Neuronal stem cell (in vitro differentiated cells): ENCODE data around the gene MROH7. TPM values are rescaled to one million over a fixed set of nuclear protein-coding genes. Genes with fewer than 3 reads are reported as not detected.
A peak's percentile ranks its signal among the peaks of the same experiment; 100 is the strongest.

Experiments used
- DNase-seq: peaks from one replicate; pipeline ENCODE4 v3.0.0-alpha.2; 2013; ENCODE audit warnings: low spot score
- H2AFZ ChIP-seq: one replicate; pipeline ENCODE4 v1.6.1; 2013; ENCODE audit warnings: mild to moderate bottlenecking, low read length, inconsistent platforms
- H2AK5ac ChIP-seq: 2 replicates; pipeline ENCODE4 v1.6.1; 2013; ENCODE audit warnings: low read depth, mild to moderate bottlenecking, inconsistent platforms, low read length, moderate library complexity, mixed read lengths
- H2BK120ac ChIP-seq: 2 replicates; pipeline ENCODE4 v1.6.1; 2013; ENCODE audit warnings: low read depth, mild to moderate bottlenecking, inconsistent platforms, low read length, moderate library complexity, mixed read lengths
- H2BK12ac ChIP-seq: one replicate; pipeline ENCODE4 v1.6.1; 2013; ENCODE audit warnings: low read length, inconsistent platforms
- H2BK15ac ChIP-seq: 2 replicates; pipeline ENCODE4 v1.6.1; 2013; ENCODE audit warnings: mild to moderate bottlenecking, low read length, inconsistent platforms, mixed read lengths
- H2BK5ac ChIP-seq: one replicate; pipeline ENCODE4 v1.6.1; 2013; ENCODE audit warnings: inconsistent platforms, mild to moderate bottlenecking, low read length, moderate library complexity
- H3K14ac ChIP-seq: one replicate; pipeline ENCODE4 v1.6.1; 2013; ENCODE audit warnings: low read length, inconsistent platforms
- H3K18ac ChIP-seq: 2 replicates; pipeline ENCODE4 v1.6.1; 2013; ENCODE audit warnings: low read length, inconsistent platforms
- H3K23ac ChIP-seq: 2 replicates; pipeline ENCODE4 v1.6.1; 2013; ENCODE audit warnings: low read depth, mild to moderate bottlenecking, mixed read lengths, low read length, inconsistent platforms; ENCODE audit not compliant: poor library complexity
- H3K27ac ChIP-seq: replicated peaks from 3 replicates; pipeline ENCODE4 v1.5.1; 2013; ENCODE audit warnings: low read length, inconsistent platforms
- H3K27me3 ChIP-seq, 3 experiments: 2 replicates each; pipeline ENCODE4 v1.6.1; 2013; ENCODE audit warnings: low read length in 3 of 3, mild to moderate bottlenecking in 2 of 3, inconsistent platforms in 1 of 3, low read depth in 1 of 3, mixed read lengths in 1 of 3, moderate library complexity in 1 of 3; ENCODE audit not compliant: control insufficient read depth in 3 of 3, insufficient read depth in 3 of 3
- H3K36me3 ChIP-seq, 2 donors: replicated peaks in 1 of 2; 2 replicates each; pipeline ENCODE4 v1.6.1; 2013; ENCODE audit warnings: low read length in 2 of 2; ENCODE audit not compliant: control insufficient read depth in 2 of 2, insufficient read depth in 2 of 2
- H3K4ac ChIP-seq: 2 replicates; pipeline ENCODE4 v1.6.1; 2013; ENCODE audit warnings: inconsistent platforms, mild to moderate bottlenecking, low read length, moderate library complexity
- H3K4me1 ChIP-seq, 2 donors: 1 replicate in 1 of 2; 2 replicates in 1 of 2; pipeline ENCODE4 v1.6.1; 2013; ENCODE audit warnings: low read length in 2 of 2, low read depth in 1 of 2; ENCODE audit not compliant: control insufficient read depth in 2 of 2, insufficient read depth in 1 of 2
- H3K4me2 ChIP-seq: one replicate; pipeline ENCODE4 v1.6.1; 2013; ENCODE audit warnings: mild to moderate bottlenecking, low read length, inconsistent platforms; ENCODE audit not compliant: insufficient read depth, poor library complexity, severe bottlenecking
- H3K4me3 ChIP-seq, 2 donors: 2 replicates each; pipeline ENCODE4 v1.5.1; 2013; ENCODE audit warnings: low read length in 2 of 2, mild to moderate bottlenecking in 2 of 2, inconsistent platforms in 1 of 2, moderate library complexity in 1 of 2
- H3K79me1 ChIP-seq: one replicate; pipeline ENCODE4 v1.6.1; 2013; ENCODE audit warnings: low read depth, mild to moderate bottlenecking, inconsistent platforms, low read length, moderate library complexity
- H3K9ac ChIP-seq: one replicate; pipeline ENCODE4 v1.6.1; 2013; ENCODE audit warnings: mild to moderate bottlenecking, low read depth, low read length, inconsistent platforms; ENCODE audit not compliant: poor library complexity
- H3K9me3 ChIP-seq, 2 donors: replicated peaks in 1 of 2; 2 replicates each; pipeline versions ENCODE3 to v1.6.1; 2013; ENCODE audit warnings: low read length in 2 of 2, mild to moderate bottlenecking in 2 of 2, inconsistent platforms in 1 of 2, low read depth in 1 of 2, mixed read lengths in 1 of 2, moderate library complexity in 1 of 2; ENCODE audit not compliant: control insufficient read depth in 2 of 2, insufficient read depth in 1 of 2
- H4K8ac ChIP-seq: one replicate; pipeline ENCODE4 v1.6.1; 2013; ENCODE audit warnings: low read depth, mild to moderate bottlenecking, inconsistent platforms, low read length, moderate library complexity
- H4K91ac ChIP-seq: one replicate; pipeline ENCODE4 v1.6.1; 2013; ENCODE audit warnings: low read length, low read depth, mild to moderate bottlenecking, inconsistent platforms; ENCODE audit not compliant: poor library complexity
- WGBS, 2 donors: extraction: QIAGEN DNeasy Blood & Tissue Kit; methylation state at CpG; one replicate each; pipeline ENCODE4 v1.1.7; 2013; ENCODE audit warnings: missing lambda C conversion rate in 2 of 2, mixed read lengths in 1 of 2; ENCODE audit not compliant: insufficient read length in 2 of 2, insufficient replicate concordance in 1 of 2; ENCODE audit errors: extremely low coverage in 2 of 2; 5-methylcytosine and 5-hydroxymethylcytosine counted together
- polyA plus RNA-seq, 2 experiments: library from polyadenylated mRNA; stranded (reverse); fragments of 200-250 nt; gene quantifications; one replicate each; pipeline ENCODE4 v1.2.3, GENCODE V29; 2013

The MROH7 gene
- polyA plus RNA-seq (2013, experiment 1 of 2), result 0.32 TPM
- polyA plus RNA-seq (2013, experiment 2 of 2), result 0.46 TPM

- Histone ChIP-seq H3K36me3 (no peaks in the 10 kb centered on the region), H2BK12ac (no peak within 1 kb of the TSS), H3K18ac (no peak within 1 kb of the TSS), H2AFZ (no peak within 1 kb of the TSS), H3K9ac (no peak within 1 kb of the TSS), H3K14ac (no peak within 1 kb of the TSS), H3K27me3 (peaks cover 0 to 8% (median 0%) of the 10 kb centered on the region in 3 experiments), H3K4me1 (no peaks in the 10 kb centered on the region), H2AK5ac (no peak within 1 kb of the TSS), H3K4ac (no peak within 1 kb of the TSS), H3K4me3 (no peak within 1 kb of the TSS), H3K79me1 (no peaks in the 10 kb centered on the region), H4K91ac (no peak within 1 kb of the TSS), H4K8ac (no peak within 1 kb of the TSS), H2BK5ac (no peak within 1 kb of the TSS), H2BK15ac (no peak within 1 kb of the TSS), H2BK120ac (no peak within 1 kb of the TSS), H3K9me3 (peaks cover 2 to 3% of the 10 kb centered on the region in 2 donors), H3K27ac (no peak within 1 kb of the TSS), H3K23ac (no peak within 1 kb of the TSS), H3K4me2 (no peak within 1 kb of the TSS)
- WGBS, 2 donors, result no CpG with 5 or more reads among the region's 8 CpGs
- no peak for DNase-seq
These were observed at the start of gene MROH7 for GRCh38 chr1:54640863-54641836. MROH7 (plus strand) TSS chr1:54641786; CDS start chr1:54652927, 11,141 bp downstream.

DNA sequence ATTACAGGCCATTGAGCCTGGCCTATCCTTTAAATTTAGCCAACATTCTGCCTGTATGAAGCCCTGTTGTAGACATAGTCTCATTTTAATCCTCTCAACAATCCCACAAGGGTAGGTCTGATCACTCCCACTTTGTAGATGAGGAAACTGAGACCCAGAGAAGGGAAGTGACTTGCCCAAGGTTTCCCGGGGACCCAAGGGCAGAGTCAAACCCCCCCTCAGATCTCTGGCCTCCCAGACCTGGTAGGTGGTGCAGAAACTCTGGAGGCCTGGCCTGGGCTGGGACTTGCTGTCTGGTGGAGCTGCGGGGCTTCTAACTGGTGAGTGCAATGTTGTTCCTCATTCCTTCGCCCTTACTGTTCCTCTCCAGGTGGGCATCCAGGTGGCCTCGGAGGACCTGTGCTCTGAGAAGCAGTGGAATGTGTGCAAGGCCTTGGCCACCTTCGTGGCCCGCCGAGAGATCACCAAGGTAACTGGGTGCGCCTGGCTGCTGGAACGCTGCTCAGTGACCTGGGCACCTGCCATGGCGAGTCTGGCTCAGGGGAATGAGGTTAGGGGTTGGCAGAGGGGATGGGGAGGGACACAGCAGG lies 47.9 kb upstream of the MROH7 start:
- no CpG with 5 or more reads among the region's 10 CpGs for WGBS, 2 donors
- Histone ChIP-seq H4K8ac (no peak overlapping the region), H3K36me3 (no peaks in the 10 kb centered on the region), H3K9ac (peak overlapping the region; percentile 16), H3K23ac (no peak overlapping the region), H2AFZ (no peak overlapping the region), H2BK5ac (peak overlapping the region; percentile 83), H2AK5ac (peak overlapping the region; percentile 61), H3K4ac (peak overlapping the region; percentile 41), H3K14ac (peak overlapping the region; percentile 47), H3K18ac (peak overlapping the region; percentile 22), H2BK12ac (no peak overlapping the region), H3K79me1 (no peaks in the 10 kb centered on the region), H3K4me1 (peaks cover 0 to 3% of the 10 kb centered on the region in 2 donors), H2BK15ac (no peak overlapping the region), H3K27ac (no peak overlapping the region), H3K27me3 (no peaks in the 10 kb centered on the region), H3K9me3 (no peaks in the 10 kb centered on the region), H2BK120ac (no peak overlapping the region), H3K4me3 (no peak overlapping the region), H3K4me2 (no peak overlapping the region), H4K91ac (no peak overlapping the region)
- DNase-seq, result no peak

- Histone ChIP-seq H3K23ac (no peak overlapping the region), H3K27ac (no peak overlapping the region), H3K9me3 (no peaks in the 10 kb centered on the region), H3K18ac (peak overlapping the region; percentile 22), H3K14ac (peak overlapping the region; percentile 97), H2BK12ac (no peak overlapping the region), H2AK5ac (peak overlapping the region; percentile 15), H4K8ac (no peak overlapping the region), H3K4me2 (no peak overlapping the region), H2BK5ac (no peak overlapping the region), H3K36me3 (no peaks in the 10 kb centered on the region), H3K9ac (no peak overlapping the region), H2AFZ (no peak overlapping the region), H3K4ac (no peak overlapping the region), H3K4me3 (no peak overlapping the region), H3K79me1 (no peaks in the 10 kb centered on the region), H4K91ac (no peak overlapping the region), H2BK15ac (no peak overlapping the region), H3K27me3 (no peaks in the 10 kb centered on the region), H3K4me1 (peaks cover 0 to 3% of the 10 kb centered on the region in 2 donors), H2BK120ac (no peak overlapping the region)
- no peak for DNase-seq
- WGBS, 2 donors, result no CpG with 5 or more reads among the region's 16 CpGs
These were observed 47.1 kb upstream of the MROH7 start for GRCh38 chr1:54594463-54594862.

DNA sequence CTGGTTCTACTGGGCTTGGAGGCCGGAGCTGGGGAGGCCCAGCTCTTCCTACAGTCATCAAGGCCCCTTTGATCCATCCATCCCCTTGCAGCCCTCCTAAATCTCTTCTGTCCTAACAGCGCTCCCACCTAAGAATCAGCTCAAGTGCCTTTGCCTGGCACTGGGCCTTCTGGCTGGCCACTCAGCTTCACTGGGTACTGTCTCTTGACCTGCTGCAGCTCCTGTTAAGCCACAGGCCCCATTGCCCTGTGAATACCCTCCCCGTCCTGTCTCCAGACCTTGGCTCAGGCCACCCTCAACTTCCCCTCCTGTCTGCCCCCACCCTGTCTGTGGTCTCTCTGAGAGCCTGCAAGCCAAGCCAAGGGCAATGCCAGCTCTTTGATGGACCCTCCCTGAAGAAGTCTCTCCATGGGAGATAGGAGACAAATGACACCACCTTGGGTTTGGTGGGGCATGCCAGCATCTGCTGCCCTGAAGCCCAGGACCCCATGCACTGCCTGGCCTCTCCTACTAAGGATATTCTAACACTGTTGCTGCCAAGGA lies 45.6 kb upstream of the MROH7 start:
- Histone ChIP-seq H2AFZ (no peak overlapping the region), H2BK15ac (no peak overlapping the region), H3K4me1 (peaks cover 0 to 2% of the 10 kb centered on the region in 2 donors), H3K9ac (no peak overlapping the region), H3K27me3 (no peaks in the 10 kb centered on the region), H3K4me2 (no peak overlapping the region), H3K23ac (no peak overlapping the region), H3K79me1 (no peaks in the 10 kb centered on the region), H2BK12ac (no peak overlapping the region), H2BK120ac (no peak overlapping the region), H3K14ac (no peak overlapping the region), H4K8ac (no peak overlapping the region), H2AK5ac (peak overlapping the region; percentile 25), H3K36me3 (peaks cover 0 to 1% of the 10 kb centered on the region in 2 donors), H3K4me3 (no peak overlapping the region), H2BK5ac (no peak overlapping the region), H4K91ac (no peak overlapping the region), H3K27ac (no peak overlapping the region), H3K4ac (no peak overlapping the region), H3K18ac (no peak overlapping the region), H3K9me3 (peaks cover 0 to 2% of the 10 kb centered on the region in 2 donors)
- WGBS, 2 donors, result no CpG with 5 or more reads among the region's 3 CpGs
- no peak for DNase-seq
